DND-41 (cell line): ENCODE results near the gene LIG1.

Experiments
- ATAC-seq: fragments of 200-7000 bp; cut with Tn5 transposase; 3 replicates; pipeline ENCODE4 v1.9.1; 2021; ENCODE audit warnings: low read depth; ENCODE audit not compliant: insufficient read depth
- DNase-seq: peaks from one replicate; pipeline ENCODE4 v3.0.0-alpha.2; 2020
- H2AFZ ChIP-seq: 2 replicates; pipeline ENCODE4 v1.6.0; 2012; ENCODE audit warnings: low read depth, low read length
- H3K27ac ChIP-seq: 2 replicates; pipeline ENCODE4 v1.5.1; 2012; ENCODE audit warnings: low read length, inconsistent platforms
- H3K27me3 ChIP-seq: fragments of 200-600 bp; sonication (generic); 2 replicates; pipeline ENCODE4 v1.6.0; 2012; ENCODE audit warnings: low read length, mild to moderate bottlenecking, inconsistent platforms; ENCODE audit not compliant: insufficient read depth, poor library complexity
- H3K36me3 ChIP-seq: 2 replicates; pipeline ENCODE4 v1.5.1; 2012; ENCODE audit warnings: low read length, inconsistent platforms; ENCODE audit not compliant: insufficient read depth
- H3K4me1 ChIP-seq: 2 replicates; pipeline ENCODE4 v1.5.1; 2012; ENCODE audit warnings: mild to moderate bottlenecking, low read length; ENCODE audit not compliant: insufficient read depth
- H3K4me2 ChIP-seq: 2 replicates; pipeline ENCODE4 v1.6.0; 2012; ENCODE audit warnings: mild to moderate bottlenecking, moderate library complexity, low read length, inconsistent platforms; ENCODE audit not compliant: insufficient read depth
- H3K4me3 ChIP-seq, 2 experiments: fragments of 200-600 bp in 1 of 2; shearing (Covaris generic) in 1 of 2; 2 replicates each; pipeline ENCODE4 v1.5.1; 2012 to 2016; ENCODE audit warnings: inconsistent platforms in 2 of 2, low read length in 2 of 2, mild to moderate bottlenecking in 2 of 2, low read depth in 1 of 2, moderate library complexity in 1 of 2
- H3K79me2 ChIP-seq: 2 replicates; pipeline ENCODE4 v1.6.0; 2012; ENCODE audit warnings: low read length, inconsistent platforms; ENCODE audit not compliant: insufficient read depth
- H3K9ac ChIP-seq: 2 replicates; pipeline ENCODE4 v1.6.0; 2012; ENCODE audit warnings: low read depth, mild to moderate bottlenecking, inconsistent platforms, low read length, moderate library complexity
- H3K9me3 ChIP-seq: 2 replicates; pipeline ENCODE4 v1.5.1; 2012; ENCODE audit warnings: low read length, moderate library complexity, mild to moderate bottlenecking, inconsistent platforms; ENCODE audit not compliant: insufficient read depth, severe bottlenecking
- H4K20me1 ChIP-seq: 2 replicates; pipeline ENCODE4 v1.6.0; 2012; ENCODE audit warnings: low read length; ENCODE audit not compliant: insufficient read depth
- CTCF ChIP-seq: IDR thresholded peaks from 2 replicates; pipeline ENCODE4 v1.5.1; 2012; ENCODE audit warnings: borderline replicate concordance, low read length, moderate library complexity, mild to moderate bottlenecking; ENCODE audit not compliant: poor library complexity, severe bottlenecking; ENCODE audit errors: extremely low read depth
- EZH2 ChIP-seq: IDR thresholded peaks from 3 replicates; pipeline ENCODE4 v1.6.1; 2012; ENCODE audit warnings: borderline replicate concordance, low read depth, mild to moderate bottlenecking, moderate library complexity, low read length, inconsistent platforms; ENCODE audit not compliant: severe bottlenecking

LIG1 gene

GRCh38 chr19:48169939-48170803 is at the start of gene LIG1, which contains the start of gene ZSWIM9:
Gene LIG1 (minus strand): TSS chr19:48170344. CDS start chr19:48165566, 4,778 bp downstream.
Gene ZSWIM9 (plus strand): TSS chr19:48170680. CDS start chr19:48171803, 1,123 bp downstream.
- TF ChIP-seq EZH2 (no peak), CTCF (no peak)
- H3K9ac ChIP-seq: peak within 1 kb of the TSS; percentile 99
- H3K4me2 ChIP-seq: peak within 1 kb of the TSS; percentile 78
- ATAC-seq (peak; percentile 85), DNase-seq (peak; percentile 94)
- H3K79me2 ChIP-seq: peaks cover 65% of the 10 kb centered on the region
- H2AFZ ChIP-seq: peak within 1 kb of the TSS; percentile 100
- peak within 1 kb of the TSS; percentile 99 to 100 for H3K4me3 ChIP-seq
- peaks cover 35% of the 10 kb centered on the region for H3K4me1 ChIP-seq
- no peaks in the 10 kb centered on the region for H3K27me3 ChIP-seq
- peak within 1 kb of the TSS; percentile 98 for H3K27ac ChIP-seq
- H3K9me3 ChIP-seq: no peaks in the 10 kb centered on the region
- peaks cover 29% of the 10 kb centered on the region for H4K20me1 ChIP-seq
- peaks cover 43% of the 10 kb centered on the region for H3K36me3 ChIP-seq

GRCh38 chr19:48218997-48219396 is 48.9 kb upstream of the LIG1 start:
- H2AFZ ChIP-seq: no peak overlapping the region

DNA sequence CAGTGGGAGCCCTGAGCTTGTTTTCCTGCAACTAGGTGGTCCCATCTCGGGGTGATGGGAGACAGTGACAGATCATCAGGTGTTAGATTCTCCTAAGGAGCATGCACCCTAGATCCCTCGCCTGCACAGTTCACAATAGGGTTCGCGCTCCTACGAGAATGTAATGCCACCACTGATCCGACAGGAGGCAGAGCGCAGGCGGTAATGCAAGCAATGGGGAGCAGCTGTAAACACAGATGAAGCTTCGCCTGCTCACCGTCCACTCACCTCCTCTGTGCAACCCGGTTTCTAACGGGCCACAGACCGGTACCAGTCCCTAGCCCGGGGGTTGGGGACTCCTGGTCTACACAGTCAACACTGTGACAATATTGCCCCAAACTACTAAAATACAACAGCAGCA is 46.8 kb upstream of the LIG1 start:
- Histone ChIP-seq H3K4me2 (no peak overlapping the region), H2AFZ (no peak overlapping the region), H3K27me3 (no peaks in the 10 kb centered on the region), H3K4me3 (no peak overlapping the region), H3K9me3 (no peaks in the 10 kb centered on the region), H3K36me3 (peaks cover 33% of the 10 kb centered on the region), H4K20me1 (no peaks in the 10 kb centered on the region), H3K4me1 (no peaks in the 10 kb centered on the region), H3K79me2 (no peaks in the 10 kb centered on the region), H3K9ac (no peak overlapping the region), H3K27ac (no peak overlapping the region)
- DNase-seq: no peak
- ATAC-seq: no peak
- no peak for TF ChIP-seq EZH2
- no peak for TF ChIP-seq CTCF

More at GRCh38 chr19:48218997-48219396, 48.9 kb upstream of the LIG1 start:
- no peak overlapping the region for H3K27ac ChIP-seq
- no peak overlapping the region for H3K9ac ChIP-seq
- TF ChIP-seq EZH2: no peak
- no peak for TF ChIP-seq CTCF
- H3K4me3 ChIP-seq: no peak overlapping the region
- no peaks in the 10 kb centered on the region for H3K79me2 ChIP-seq
- no peaks in the 10 kb centered on the region for H3K4me1 ChIP-seq
- no peaks in the 10 kb centered on the region for H4K20me1 ChIP-seq
- DNase-seq: no peak
- ATAC-seq: no peak
- H3K36me3 ChIP-seq: peaks cover 27% of the 10 kb centered on the region
- no peak overlapping the region for H3K4me2 ChIP-seq
- no peaks in the 10 kb centered on the region for H3K9me3 ChIP-seq
- no peaks in the 10 kb centered on the region for H3K27me3 ChIP-seq

GRCh38 chr19:48213959-48214358 is 43.8 kb upstream of the LIG1 start:
- H3K36me3 ChIP-seq: peaks cover 33% of the 10 kb centered on the region
- TF ChIP-seq EZH2: no peak
- no peak for TF ChIP-seq CTCF
- no peaks in the 10 kb centered on the region for H3K4me1 ChIP-seq
- H4K20me1 ChIP-seq: no peaks in the 10 kb centered on the region
- ATAC-seq (no peak), DNase-seq (no peak)
- no peaks in the 10 kb centered on the region for H3K9me3 ChIP-seq
- no peak overlapping the region for H2AFZ ChIP-seq
- H3K9ac ChIP-seq: no peak overlapping the region
- no peak overlapping the region for H3K4me2 ChIP-seq
- H3K79me2 ChIP-seq: no peaks in the 10 kb centered on the region
- H3K4me3 ChIP-seq: no peak overlapping the region
- H3K27me3 ChIP-seq: no peaks in the 10 kb centered on the region
- no peak overlapping the region for H3K27ac ChIP-seq
